H1 (cell line): ENCODE data around the gene PDK2. TPM values are rescaled to one million over a fixed set of nuclear protein-coding genes. Genes with fewer than 3 reads are reported as not detected.

Experiments
- CTCF ChIA-PET: fragments of 300-600 bp; sonication (Branson Sonifier 250); formaldehyde crosslinking; loops from one replicate; lab custom pipeline; 2021; ENCODE audit not compliant: partially characterized antibody; lab: Charles Lee
- POLR2A ChIA-PET: fragments of 300-600 bp; sonication (Branson Sonifier 250); formaldehyde crosslinking; loops from one replicate; lab custom pipeline; 2021; ENCODE audit warnings: inconsistent platforms; ENCODE audit not compliant: partially characterized antibody; lab: Charles Lee
- DNase-seq, 2 experiments: peaks; one replicate each; pipeline versions ENCODE4 v3.0.0 to v3.0.0-alpha.2; 2010 to 2022; ENCODE audit warnings: low spot score in 2 of 2, low read depth in 1 of 2, mixed read lengths in 1 of 2
- FAIRE-seq: peaks from 2 replicates; lab custom pipeline; 2011; peaks lifted over from hg19 to GRCh38; lab: Jason Lieb, UNC
- H2AFZ ChIP-seq: 2 replicates; pipeline ENCODE4 v1.8.1; 2012; ENCODE audit warnings: low read length, inconsistent platforms
- H2AK5ac ChIP-seq: 2 replicates; pipeline ENCODE4 v1.6.1; 2013; ENCODE audit warnings: low read depth, low read length
- H2BK120ac ChIP-seq: replicated peaks from 2 replicates; pipeline ENCODE3; 2013; ENCODE audit warnings: low read depth, low read length, inconsistent platforms
- H2BK12ac ChIP-seq: 2 replicates; pipeline ENCODE4 v1.6.1; 2013; ENCODE audit warnings: low read depth, low read length
- H2BK15ac ChIP-seq: 2 replicates; pipeline ENCODE4 v1.6.1; 2013; ENCODE audit warnings: low read length
- H2BK20ac ChIP-seq: 2 replicates; pipeline ENCODE4 v1.6.1; 2013; ENCODE audit warnings: low read length
- H2BK5ac ChIP-seq: 2 replicates; pipeline ENCODE4 v1.6.1; 2013; ENCODE audit warnings: low read depth, low read length
- H3K14ac ChIP-seq: 2 replicates; pipeline ENCODE4 v1.6.1; 2013; ENCODE audit warnings: inconsistent platforms; ENCODE audit not compliant: insufficient read length
- H3K18ac ChIP-seq: 2 replicates; pipeline ENCODE4 v1.6.1; 2013; ENCODE audit warnings: low read length; ENCODE audit errors: extremely low read depth
- H3K23ac ChIP-seq: 2 replicates; pipeline ENCODE4 v1.6.1; 2013; ENCODE audit warnings: inconsistent platforms; ENCODE audit not compliant: insufficient read length
- H3K23me2 ChIP-seq: 2 replicates; pipeline ENCODE4 v1.6.1; 2013; ENCODE audit warnings: low read depth, low read length
- H3K27ac ChIP-seq: 2 replicates; pipeline ENCODE4 v1.6.1; 2011; ENCODE audit warnings: low read depth, low read length, inconsistent platforms
- H3K27me3 ChIP-seq, 4 experiments: replicated peaks in 1 of 4; 1 replicate in 1 of 4; 2 replicates in 3 of 4; pipeline versions ENCODE4 v1.6.1 to v1.8.1; 2011 to 2013; ENCODE audit warnings: low read length in 3 of 4, mild to moderate bottlenecking in 3 of 4, inconsistent platforms in 2 of 4, mixed read lengths in 2 of 4, moderate library complexity in 1 of 4; ENCODE audit not compliant: control insufficient read depth in 3 of 4, insufficient read depth in 3 of 4; ENCODE audit errors: extremely low read depth in 1 of 4
- H3K36me3 ChIP-seq, 4 experiments: 2 replicates each; pipeline versions ENCODE4 v1.6.1 to v1.8.1; 2011 to 2013; ENCODE audit warnings: mild to moderate bottlenecking in 4 of 4, low read length in 3 of 4, moderate library complexity in 2 of 4, control low read depth in 1 of 4, inconsistent platforms in 1 of 4; ENCODE audit not compliant: insufficient read depth in 4 of 4, control insufficient read depth in 2 of 4
- H3K4ac ChIP-seq: replicated peaks from 2 replicates; pipeline ENCODE3; 2013; ENCODE audit warnings: low read length, low read depth, mixed read lengths, inconsistent platforms; ENCODE audit not compliant: insufficient read length
- H3K4me1 ChIP-seq, 4 experiments: replicated peaks in 1 of 4; 1 replicate in 1 of 4; 2 replicates in 3 of 4; pipeline versions ENCODE4 v1.6.1 to v1.8.1; 2011 to 2013; ENCODE audit warnings: low read length in 3 of 4, inconsistent platforms in 2 of 4, mixed read lengths in 1 of 4; ENCODE audit not compliant: insufficient read depth in 4 of 4, control insufficient read depth in 3 of 4
- H3K4me2 ChIP-seq, 2 experiments: 2 replicates each; pipeline versions ENCODE4 v1.6.1 to v1.8.1; 2011 to 2013; ENCODE audit warnings: low read depth in 2 of 2, low read length in 2 of 2, control low read depth in 1 of 2, inconsistent platforms in 1 of 2, mild to moderate bottlenecking in 1 of 2; ENCODE audit not compliant: insufficient read depth in 1 of 2
- H3K4me3 ChIP-seq, 4 experiments: fragments of 200-600, 300-600 bp in 1 of 4; sonication (generic), shearing (Covaris generic), sonication (Bioruptor Twin) in 1 of 4; 2 replicates each; pipeline versions ENCODE4 v1.5.1 to v1.8.1; 2011 to 2016; ENCODE audit warnings: low read length in 4 of 4, low read depth in 3 of 4, control low read depth in 2 of 4, inconsistent platforms in 2 of 4, mild to moderate bottlenecking in 2 of 4, mixed read lengths in 1 of 4, moderate library complexity in 1 of 4; ENCODE audit not compliant: insufficient read depth in 2 of 4; ENCODE audit errors: extremely low read depth in 1 of 4
- H3K56ac ChIP-seq: replicated peaks from 2 replicates; pipeline ENCODE3; 2013; ENCODE audit warnings: low read depth, mild to moderate bottlenecking, mixed read lengths, low read length, inconsistent platforms; ENCODE audit not compliant: insufficient read length
- H3K79me1 ChIP-seq: 2 replicates; pipeline ENCODE4 v1.6.1; 2013; ENCODE audit warnings: low read depth, low read length, control low read depth
- H3K79me2 ChIP-seq, 2 experiments: 2 replicates each; pipeline versions ENCODE4 v1.6.1 to v1.8.1; 2012 to 2013; ENCODE audit warnings: low read length in 2 of 2, mild to moderate bottlenecking in 2 of 2, inconsistent platforms in 1 of 2; ENCODE audit not compliant: insufficient read depth in 2 of 2, control insufficient read depth in 1 of 2
- H3K9ac ChIP-seq, 4 experiments: replicated peaks in 1 of 4; 1 replicate in 1 of 4; 2 replicates in 3 of 4; pipeline versions ENCODE4 v1.6.1 to v1.8.1; 2011 to 2013; ENCODE audit warnings: low read depth in 3 of 4, low read length in 3 of 4, control low read depth in 2 of 4, mild to moderate bottlenecking in 2 of 4, moderate library complexity in 2 of 4, inconsistent platforms in 1 of 4; ENCODE audit errors: extremely low read depth in 1 of 4
- H3K9me3 ChIP-seq, 2 experiments: 2 replicates each; pipeline versions ENCODE4 v1.6.1 to v1.8.1; 2012 to 2013; ENCODE audit warnings: mild to moderate bottlenecking in 2 of 2, moderate library complexity in 2 of 2, control low read depth in 1 of 2, inconsistent platforms in 1 of 2, low read depth in 1 of 2, low read length in 1 of 2, mixed read lengths in 1 of 2; ENCODE audit not compliant: insufficient read depth in 2 of 2
- H4K20me1 ChIP-seq, 2 experiments: replicated peaks in 1 of 2; 2 replicates each; pipeline versions ENCODE3 to v1.8.1; 2011 to 2013; ENCODE audit warnings: inconsistent platforms in 2 of 2, low read length in 2 of 2, mild to moderate bottlenecking in 1 of 2; ENCODE audit not compliant: insufficient read depth in 2 of 2, control insufficient read depth in 1 of 2
- H4K5ac ChIP-seq: 2 replicates; pipeline ENCODE4 v1.6.1; 2013; ENCODE audit warnings: low read length, low read depth, mixed read lengths, inconsistent platforms; ENCODE audit not compliant: insufficient read length
- H4K8ac ChIP-seq: 2 replicates; pipeline ENCODE4 v1.8.0; 2013; ENCODE audit warnings: mild to moderate bottlenecking, moderate library complexity, low read length, inconsistent platforms; ENCODE audit not compliant: insufficient read depth; ENCODE audit errors: extremely low read depth
- H4K91ac ChIP-seq: replicated peaks from 2 replicates; pipeline ENCODE3; 2013; ENCODE audit warnings: low read length, mixed read lengths, inconsistent platforms; ENCODE audit not compliant: insufficient read length
- ASH2L ChIP-seq: fragments of 200-600, 300-600 bp; sonication (generic); IDR thresholded peaks from one replicate; pipeline ENCODE4 v1.7.1; 2017; ENCODE audit warnings: low read length
- BRCA1 ChIP-seq: IDR thresholded peaks from 2 replicates; pipeline ENCODE4 v1.6.1; 2012; ENCODE audit warnings: low read depth, low read length, improper control_type of control experiment
- CHD2 ChIP-seq: IDR thresholded peaks from 2 replicates; pipeline ENCODE4 v1.6.1; 2012; ENCODE audit warnings: low read length, improper control_type of control experiment
- CREB1 ChIP-seq: IDR thresholded peaks from 2 replicates; pipeline ENCODE4 v1.6.1; 2012; ENCODE audit warnings: inconsistent platforms
- CTBP2 ChIP-seq: IDR thresholded peaks from 2 replicates; pipeline ENCODE4 v1.7.0; 2011; ENCODE audit warnings: borderline replicate concordance, mild to moderate bottlenecking, moderate library complexity, mixed read lengths, low read length; ENCODE audit not compliant: insufficient read depth, insufficient read length
- EZH2 ChIP-seq: fragments of 200-600 bp; sonication (generic); IDR thresholded peaks from 2 replicates; pipeline ENCODE4 v1.7.1; 2012; ENCODE audit warnings: low read depth, mild to moderate bottlenecking, moderate library complexity, low read length, inconsistent platforms; ENCODE audit not compliant: severe bottlenecking
- KDM1A ChIP-seq: fragments of 200-600, 300-600 bp; sonication (generic); IDR thresholded peaks from 2 replicates; pipeline ENCODE4 v1.7.1; 2016; ENCODE audit warnings: mild to moderate bottlenecking, low read length, borderline replicate concordance
- KDM4A ChIP-seq: IDR thresholded peaks from one replicate; pipeline ENCODE4 v1.7.1; 2012; ENCODE audit warnings: low read depth, mild to moderate bottlenecking, moderate library complexity, low read length, inconsistent platforms; ENCODE audit not compliant: severe bottlenecking
- RBBP5 ChIP-seq: IDR thresholded peaks from 2 replicates; pipeline ENCODE4 v1.7.1; 2012; ENCODE audit warnings: low read depth, mild to moderate bottlenecking, inconsistent platforms, low read length, moderate library complexity, borderline replicate concordance
- RFX5 ChIP-seq: IDR thresholded peaks from 2 replicates; pipeline ENCODE4 v1.6.1; 2011; ENCODE audit warnings: low read depth, low read length, improper control_type of control experiment, borderline replicate concordance
- SRF ChIP-seq: IDR thresholded peaks from 2 replicates; pipeline ENCODE4 v1.6.1; 2011; ENCODE audit warnings: mild to moderate bottlenecking, low read depth, low read length, moderate library complexity
- TAF1 ChIP-seq: IDR thresholded peaks from 2 replicates; pipeline ENCODE4 v1.6.1; 2011; ENCODE audit warnings: mild to moderate bottlenecking, low read depth, low read length
- ZNF274 ChIP-seq: IDR thresholded peaks from 2 replicates; pipeline ENCODE4 v1.7.0; 2012; ENCODE audit warnings: low read length, borderline replicate concordance; ENCODE audit errors: extremely low read depth
- WGBS, 2 experiments: shearing (Covaris generic) in 1 of 2; methylation state at CpG; one replicate each; pipeline versions ENCODE4 v1.1.6 to v1.1.7; 2013 to 2015; ENCODE audit warnings: low lambda C conversion rate in 2 of 2, mixed read lengths in 2 of 2, inconsistent platforms in 1 of 2, low coverage in 1 of 2, missing lambda C conversion rate in 1 of 2; ENCODE audit not compliant: insufficient replicate concordance in 2 of 2, insufficient coverage in 1 of 2, insufficient read length in 1 of 2; ENCODE audit errors: extremely low coverage in 1 of 2, missing lambda C conversion rate in 1 of 2; 5-methylcytosine and 5-hydroxymethylcytosine counted together
- polyA plus RNA-seq, 7 experiments: library from polyadenylated mRNA; depleted of rRNA in 3 of 7; stranded (reverse) in 5 of 7; unstranded in 2 of 7; fragments of >200 nt in 5 of 7; fragments of 200-250 nt in 2 of 7; gene quantifications; 1 replicate in 5 of 7; 2 replicates in 1 of 7; 4 replicates in 1 of 7; pipeline versions ENCODE4 v1.2.1 to v1.2.3, GENCODE V29; 2011 to 2013; ENCODE audit warnings: missing spikeins in 2 of 7, mixed read lengths in 2 of 7
- total RNA-seq: library from RNA; stranded (reverse); fragmentation: NEBNext Ultra II Directional; extraction: Animal tissue kit (Norgen Biotek cat#: 25700); gene quantifications from 2 replicates; pipeline ENCODE4 v1.2.1, GENCODE V29; 2021
- TF ChIP-seq, protein P1 (sequence below): IDR thresholded peaks from 2 replicates; pipeline ENCODE4 v1.6.1; 2012; ENCODE audit warnings: inconsistent platforms

The PDK2 gene
- total and polyA plus RNA-seq, 2 of the 8 experiments (the other 6 are each of a cell fraction or from before 2014, with no cell fraction given) = 18.3 to 121 TPM

DNA sequence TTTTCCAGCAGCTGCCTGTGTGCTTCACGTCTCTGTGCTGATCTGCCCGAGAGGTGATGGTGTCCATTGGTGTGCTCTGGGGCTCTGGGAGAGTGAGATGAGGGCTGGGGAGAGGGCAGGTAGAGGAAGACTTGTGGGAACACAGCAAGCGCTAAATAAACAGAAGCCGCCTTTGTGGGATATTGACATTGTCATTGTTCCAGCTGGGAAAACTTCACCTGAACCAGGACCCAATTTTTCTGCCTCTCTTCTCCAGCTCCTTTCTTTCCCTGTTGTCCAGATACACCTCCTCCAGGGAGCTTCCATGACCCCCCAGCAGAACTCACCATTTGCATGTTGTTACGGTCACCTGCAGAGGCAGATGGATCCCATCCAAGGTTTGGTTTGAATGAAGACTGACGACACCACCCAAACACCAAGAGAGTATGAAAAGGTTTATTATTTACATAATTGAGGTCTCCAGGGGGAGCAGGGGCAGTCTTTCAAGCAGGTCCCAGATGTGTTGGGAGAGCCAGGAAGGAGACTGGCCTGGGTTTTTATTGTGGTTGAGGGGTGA is 42.8 kb upstream of the PDK2 start:
- Histone ChIP-seq H3K9ac (no peak overlapping the region), H3K36me3 (no peaks in the 10 kb centered on the region), H3K4me1 (peaks cover 11 to 24% (median 17%) of the 10 kb centered on the region in 4 experiments), H3K4me3 (no peak overlapping the region), H3K18ac (no peak overlapping the region), H2BK5ac (no peak overlapping the region), H3K9me3 (no peaks in the 10 kb centered on the region), H2AFZ (no peak overlapping the region), H2BK20ac (no peak overlapping the region), H3K4me2 (no peak overlapping the region; a peak in 1 of 4 replicates), H4K8ac (no peak overlapping the region), H3K79me1 (no peaks in the 10 kb centered on the region), H4K20me1 (no peaks in the 10 kb centered on the region), H4K91ac (no peak overlapping the region), H3K4ac (no peak overlapping the region), H3K23ac (no peak overlapping the region), H3K23me2 (peaks cover 15% of the 10 kb centered on the region), H2BK120ac (no peak overlapping the region), H3K27me3 (peaks cover 0 to 8% (median 6%) of the 10 kb centered on the region in 4 experiments; a peak in 4 of 7 replicates), H3K27ac (no peak overlapping the region), H3K56ac (no peak overlapping the region), H3K14ac (no peak overlapping the region), H2AK5ac (peak overlapping the region; percentile 1; the same call in 1 of the 2 replicates), H4K5ac (no peak overlapping the region), H3K79me2 (no peaks in the 10 kb centered on the region), H2BK12ac (no peak overlapping the region; the same call in 1 of the 2 replicates), H2BK15ac (no peak overlapping the region)
- ChIA-PET POLR2A (interaction anchor here (1.1 kb wide), 1 partner anchor 8 kb away, joined by 3 read pairs; no protein-coding TSS in a partner anchor), CTCF (interaction anchor here (0.6 to 14.6 kb wide), 10 partner anchors 9 to 375 kb away, joined by 3 to 169 read pairs (median 4); no protein-coding TSS in a partner anchor)
- WGBS, 2 experiments = 69% methylated on average over 6 of the region's 6 CpGs; no CpG with 5 or more reads in 1 of the 2 experiments
- DNase-seq (no peak), FAIRE-seq (no peak)
- no peak for TF ChIP-seq RBBP5
- no peak for TF ChIP-seq EZH2
- TF ChIP-seq RFX5 = no peak
- no peak for TF ChIP-seq CREB1
- no peak for TF ChIP-seq SRF
- TF ChIP-seq ZNF274 = no peak
- TF ChIP-seq CHD2 = no peak
- TF ChIP-seq KDM4A = no peak
- no peak for TF ChIP-seq ASH2L
- no peak for TF ChIP-seq BRCA1
- no peak for TF ChIP-seq TAF1
- TF ChIP-seq, protein P1, sequence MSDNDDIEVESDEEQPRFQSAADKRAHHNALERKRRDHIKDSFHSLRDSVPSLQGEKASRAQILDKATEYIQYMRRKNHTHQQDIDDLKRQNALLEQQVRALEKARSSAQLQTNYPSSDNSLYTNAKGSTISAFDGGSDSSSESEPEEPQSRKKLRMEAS = no peak
- TF ChIP-seq KDM1A = no peak
- no peak for TF ChIP-seq CTBP2
